ENCODE results near the gene KLHL29.

DNA sequence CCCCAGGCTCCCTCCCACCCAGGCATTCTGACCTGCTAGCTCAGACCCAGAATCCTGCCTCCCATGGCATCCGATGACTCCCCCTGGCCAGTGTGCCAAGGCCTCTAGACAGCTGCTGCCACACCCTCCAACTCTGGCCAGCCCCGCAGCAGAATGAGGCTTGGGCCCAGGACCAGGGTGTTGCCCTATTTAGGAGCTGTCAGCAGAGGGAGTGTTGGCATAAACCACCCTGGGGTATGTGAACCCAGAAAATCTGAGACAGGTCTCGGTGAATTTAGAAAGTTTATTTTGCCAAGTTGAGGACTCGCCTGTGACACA lies 134.3 kb downstream of the KLHL29 start:
- TF ChIP-seq EZH2 (IDR thresholded peaks at IDR 0.05; ENCODE audit: borderline replicate concordance) (no peak), CTCF (IDR thresholded peaks at IDR 0.05; ENCODE audit: poor library complexity) (no peak)

Data from hepatocyte (in vitro differentiated cells).